Midbrain (tissue), 1 donor: ENCODE results near the gene CYP4F3.
"Not testable (repeated sequence)": the region's sequence is repeated elsewhere in the genome, so short reads cannot be mapped to it uniquely, and the experiment has no call there.

Source experiments
- DNase-seq: peaks from one replicate; lab custom pipeline; 2025; lab: John Stamatoyannopoulos, UW

The CYP4F3 gene

GRCh38 chr19:15629003-15629880 lies 11.5 kb upstream of the CYP4F3 start:
- peak; percentile 57 for DNase-seq

- no peak for DNase-seq
Observed at GRCh38 chr19:15631817-15632216, 8.9 kb upstream of the CYP4F3 start.

DNA sequence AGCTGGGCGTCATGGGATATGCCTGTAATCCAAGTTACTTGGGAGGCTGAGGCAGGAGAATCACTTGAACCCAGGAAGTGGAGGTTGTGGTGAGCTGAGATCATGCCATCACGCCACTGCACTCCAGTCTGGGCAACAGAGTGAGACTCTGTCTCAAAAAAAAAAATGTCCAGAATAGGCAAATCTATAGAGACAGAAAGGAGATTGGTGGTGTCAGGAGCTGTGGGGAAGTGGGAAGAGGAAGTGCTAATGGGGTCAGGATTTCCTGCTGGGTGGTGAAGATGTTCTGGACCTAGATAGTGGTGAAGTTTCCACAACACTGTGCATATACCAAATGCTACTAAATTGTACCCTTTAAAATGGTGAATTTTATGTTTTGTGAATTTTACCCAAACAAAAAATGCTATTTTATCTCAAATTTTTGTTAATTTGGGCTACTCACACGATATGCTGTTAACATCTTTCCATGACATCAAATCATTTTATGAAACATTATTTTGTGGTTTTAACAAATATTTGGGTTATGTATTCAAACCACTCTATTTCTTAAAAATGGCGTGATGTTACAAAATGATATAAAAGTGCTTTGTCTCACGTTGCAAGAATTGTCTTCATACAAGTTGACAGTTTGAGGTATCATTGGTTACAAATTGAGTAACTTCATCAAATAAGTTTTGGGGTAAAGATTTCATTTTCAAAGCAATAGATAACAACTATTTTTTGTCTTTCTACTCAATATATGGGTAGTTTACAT lies 7.4 kb upstream of the CYP4F3 start:
- no peak for DNase-seq

- no peak for DNase-seq
Observed at GRCh38 chr19:15634105-15634504, 6.6 kb upstream of the CYP4F3 start.

DNA sequence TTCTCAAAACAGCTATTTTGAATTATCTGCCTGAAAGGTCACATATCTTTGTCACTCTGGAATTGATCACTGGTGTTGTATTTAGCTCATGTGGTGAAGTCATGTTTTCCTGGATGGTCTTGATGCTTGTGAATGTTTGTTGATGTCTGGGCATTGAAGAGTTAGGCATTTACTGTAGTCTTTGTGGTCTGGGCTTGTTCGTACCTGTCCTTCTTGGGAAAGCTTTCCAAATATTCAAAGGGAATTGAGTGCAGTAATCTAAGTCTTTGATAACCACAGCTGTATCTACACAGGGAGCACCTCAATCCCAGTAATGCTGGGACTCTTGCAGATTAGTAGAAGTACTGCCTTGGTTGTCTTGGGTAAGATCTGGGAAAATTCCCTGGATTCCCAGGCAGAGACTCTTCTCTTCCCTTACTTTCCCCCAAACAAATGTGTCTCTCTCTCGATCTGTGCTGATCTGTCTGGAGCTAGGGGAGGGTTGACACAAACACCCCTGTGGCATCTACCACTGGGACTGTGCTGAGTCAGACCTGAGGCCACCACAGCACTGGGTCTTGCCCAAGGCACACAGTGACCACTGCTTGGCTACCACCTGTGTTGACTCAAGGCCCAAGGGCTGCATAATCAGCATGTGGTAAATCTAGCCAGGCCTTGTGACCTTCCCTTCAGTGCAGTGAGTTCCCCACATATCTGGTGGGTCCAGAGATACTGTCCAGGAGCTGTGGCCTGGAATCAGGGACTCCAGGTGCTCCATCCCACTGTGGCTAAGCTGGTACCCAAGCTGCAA lies 5.5 kb upstream of the CYP4F3 start:
- DNase-seq, result no peak

GRCh38 chr19:15636026-15636425 lies 4.7 kb upstream of the CYP4F3 start:
- peak; percentile 43 for DNase-seq

DNA sequence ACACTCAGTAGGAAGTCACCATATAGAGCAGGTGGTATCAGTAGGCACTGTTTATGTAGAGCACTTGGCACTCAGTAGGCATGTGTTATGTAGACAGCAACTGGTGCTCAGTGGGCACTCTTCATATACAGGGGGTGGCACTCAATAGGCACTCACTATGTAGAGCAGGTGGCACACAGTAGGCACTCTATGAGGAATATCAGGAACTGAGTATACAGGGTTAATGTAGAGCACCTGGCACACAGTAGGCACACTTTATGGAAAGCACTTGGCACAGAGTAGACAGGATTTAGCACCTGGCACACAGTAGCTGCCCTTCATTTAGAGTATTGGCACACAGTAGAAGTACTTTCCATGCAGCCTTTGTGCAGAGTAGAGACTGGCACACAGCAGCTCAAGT lies 1.1 kb upstream of the CYP4F3 start:
- DNase-seq, result no peak

DNA sequence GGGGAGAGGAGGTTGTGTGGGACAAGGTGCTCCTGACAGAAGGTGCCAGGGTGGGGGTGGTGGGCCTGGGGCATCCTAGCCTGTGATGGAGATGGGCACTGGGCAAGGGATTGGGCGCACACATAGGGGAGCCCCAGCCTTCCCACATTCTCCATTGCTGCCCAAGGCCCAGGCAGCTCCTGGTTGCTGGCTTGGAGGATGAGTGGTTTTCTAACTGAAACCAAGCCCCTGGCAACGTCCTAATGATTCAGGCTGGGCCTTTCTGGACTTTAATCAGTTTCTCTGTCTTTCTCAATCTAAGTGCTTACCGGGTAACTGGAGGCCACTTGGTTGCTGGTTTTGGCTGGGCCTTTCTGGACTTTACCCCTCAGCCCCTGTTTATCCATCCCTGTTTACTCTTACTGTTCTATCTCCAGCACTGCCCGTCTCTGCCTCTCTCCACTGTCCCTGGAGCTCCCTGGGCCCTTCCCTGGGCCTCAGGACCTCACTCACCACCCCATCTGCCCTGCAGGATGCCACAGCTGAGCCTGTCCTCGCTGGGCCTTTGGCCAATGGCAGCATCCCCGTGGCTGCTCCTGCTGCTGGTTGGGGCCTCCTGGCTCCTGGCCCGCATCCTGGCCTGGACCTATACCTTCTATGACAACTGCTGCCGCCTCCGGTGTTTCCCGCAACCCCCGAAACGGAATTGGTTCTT lies 354 bp downstream of the CYP4F3 start:
- DNase-seq, result no peak

DNA sequence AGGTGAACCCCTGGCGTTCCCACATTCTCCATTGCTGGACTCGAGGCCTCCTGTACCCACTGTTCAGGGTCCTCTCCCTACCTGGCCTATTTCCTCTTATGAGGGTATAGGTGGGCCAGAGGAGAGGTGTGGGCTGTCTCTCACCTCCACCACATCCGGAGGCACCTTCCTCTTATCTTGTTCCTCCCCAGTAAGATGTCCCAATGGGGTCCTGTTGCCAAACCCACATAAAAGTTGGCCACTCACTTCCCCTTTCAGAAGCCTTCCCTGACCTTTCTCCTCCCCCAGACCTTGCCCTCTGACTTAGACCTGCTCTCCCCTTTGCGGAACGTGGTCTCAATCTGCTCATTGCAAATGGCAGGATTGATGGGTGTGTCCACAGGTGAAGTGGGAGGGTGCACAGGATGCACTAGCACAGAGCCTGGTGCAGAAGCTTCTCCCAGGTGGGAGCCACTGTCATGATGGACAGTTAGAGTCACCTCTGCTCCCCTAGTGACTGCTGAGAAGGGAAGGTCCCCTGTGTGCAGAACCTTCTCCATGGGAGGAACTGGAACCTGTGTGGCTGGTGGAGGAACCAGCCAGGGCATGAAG lies 1.3 kb downstream of the CYP4F3 start:
- no peak for DNase-seq

GRCh38 chr19:15642807-15643206 lies 2.1 kb downstream of the CYP4F3 start:
- no peak for DNase-seq

GRCh38 chr19:15643387-15643786 lies 2.7 kb downstream of the CYP4F3 start:
- DNase-seq, result no peak

DNA sequence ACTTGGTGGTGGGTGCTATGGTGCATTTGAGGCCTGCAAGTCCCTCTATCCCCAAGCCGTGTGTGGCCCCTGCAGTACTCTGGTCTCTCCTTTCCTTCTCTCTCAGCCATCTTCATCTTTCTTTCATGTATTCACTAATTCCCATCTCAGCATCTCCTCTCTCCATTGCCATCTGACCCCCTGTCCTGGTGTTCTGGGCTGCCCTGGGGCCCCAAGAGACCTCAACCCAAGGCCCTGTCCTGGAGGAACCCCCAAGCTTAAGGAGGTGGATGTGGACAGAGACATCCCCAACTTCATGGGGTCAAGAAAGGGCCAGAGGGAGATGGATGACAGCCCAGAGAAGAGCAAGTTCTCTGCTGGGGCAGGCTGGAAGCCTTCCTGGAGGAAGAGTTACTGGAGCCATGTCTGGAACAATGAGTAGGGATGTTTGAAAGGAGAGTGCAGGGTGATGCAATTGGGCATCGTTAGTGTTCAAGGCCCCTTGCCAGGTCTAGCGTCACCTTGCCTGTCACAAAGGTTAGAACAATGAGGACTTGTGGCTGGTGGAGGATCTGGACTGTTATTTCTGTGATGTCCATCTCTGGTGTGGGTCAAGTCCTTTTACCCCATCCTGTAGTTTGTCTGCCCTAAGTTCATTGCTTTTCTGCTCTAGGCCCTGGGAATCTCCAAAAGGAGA lies 3.5 kb downstream of the CYP4F3 start:
- no peak for DNase-seq

DNA sequence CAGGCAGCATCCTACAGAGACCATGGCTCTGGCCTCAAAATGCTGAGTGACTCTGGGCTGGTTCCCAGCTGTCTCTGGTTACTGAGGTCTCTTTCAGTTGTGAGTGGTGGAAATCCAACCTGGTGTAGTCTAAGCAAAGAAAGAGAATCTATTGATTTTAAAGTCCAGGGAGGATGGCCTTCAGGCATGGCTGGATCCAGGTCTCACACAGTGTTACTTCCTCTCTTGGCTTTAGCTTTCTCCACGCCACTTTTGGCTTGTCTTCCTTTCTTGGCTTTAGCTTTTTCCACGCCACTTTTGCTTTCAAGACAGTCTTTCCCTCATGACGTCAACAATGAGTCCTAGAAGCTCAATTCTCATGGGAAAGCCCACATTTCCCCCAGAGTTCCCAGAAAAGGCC lies 4.1 kb downstream of the CYP4F3 start:
- no peak for DNase-seq

DNA sequence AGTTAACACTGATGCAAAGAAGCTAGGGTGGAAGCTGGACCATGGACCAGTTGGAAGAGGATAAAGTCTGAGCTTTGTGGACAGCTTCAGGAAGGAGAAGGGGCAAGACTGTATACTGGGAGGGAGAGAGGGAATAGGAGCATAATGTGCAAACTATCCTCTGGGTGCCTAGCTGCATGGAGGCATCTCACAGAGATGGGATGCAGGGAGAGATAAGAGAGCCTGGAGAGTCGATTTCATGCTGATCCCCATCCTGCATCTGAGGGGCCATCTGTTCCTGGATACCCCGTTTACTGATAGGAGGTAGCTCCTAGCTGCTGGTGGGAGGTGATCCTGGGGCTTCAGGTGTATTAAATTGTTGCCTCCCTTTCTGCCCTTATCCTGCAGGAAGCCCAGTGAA lies 8.8 kb downstream of the CYP4F3 start:
- DNase-seq, result no peak

GRCh38 chr19:15650123-15650522 lies 9.4 kb downstream of the CYP4F3 start:
- DNase-seq, result not testable (repeated sequence)

GRCh38 chr19:15651791-15652190 lies 11.1 kb downstream of the CYP4F3 start:
- no peak for DNase-seq

- no peak for DNase-seq
Observed at GRCh38 chr19:15652559-15653278, 12.0 kb downstream of the CYP4F3 start.

- DNase-seq, result no peak
Observed at GRCh38 chr19:15656467-15656866, 15.8 kb downstream of the CYP4F3 start.

- no peak for DNase-seq
Observed at GRCh38 chr19:15663247-15663646, 22.6 kb downstream of the CYP4F3 start.

DNA sequence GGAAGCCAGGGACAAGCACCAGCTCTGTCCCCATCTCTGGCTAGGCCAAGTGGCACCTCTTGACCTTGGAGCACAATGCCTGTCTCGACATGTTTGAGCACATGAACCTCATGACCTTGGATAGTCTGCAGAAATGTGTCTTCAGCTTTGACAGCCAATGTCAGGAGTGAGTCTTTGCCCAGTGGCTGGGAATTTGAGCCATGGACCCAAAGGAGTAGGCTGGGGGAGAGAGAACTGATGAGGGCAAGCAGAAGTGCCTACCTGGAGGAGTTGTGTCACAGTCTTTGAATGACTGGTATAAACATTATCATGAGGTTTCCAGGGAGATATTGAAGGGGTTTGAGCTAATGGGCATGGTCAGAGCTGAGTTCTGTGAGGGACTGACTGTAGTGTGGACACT lies 25.5 kb downstream of the CYP4F3 start:
- DNase-seq, result no peak
